ENCODE measurements around the gene CDC42EP5. TPM values are rescaled to one million over a fixed set of nuclear protein-coding genes. Genes with fewer than 3 reads are reported as not detected.

Gene CDC42EP5
- total RNA-seq, 3 donors from 2014 or later (not counting 1 experiment from before 2014, with no cell fraction given) = not detected

DNA sequence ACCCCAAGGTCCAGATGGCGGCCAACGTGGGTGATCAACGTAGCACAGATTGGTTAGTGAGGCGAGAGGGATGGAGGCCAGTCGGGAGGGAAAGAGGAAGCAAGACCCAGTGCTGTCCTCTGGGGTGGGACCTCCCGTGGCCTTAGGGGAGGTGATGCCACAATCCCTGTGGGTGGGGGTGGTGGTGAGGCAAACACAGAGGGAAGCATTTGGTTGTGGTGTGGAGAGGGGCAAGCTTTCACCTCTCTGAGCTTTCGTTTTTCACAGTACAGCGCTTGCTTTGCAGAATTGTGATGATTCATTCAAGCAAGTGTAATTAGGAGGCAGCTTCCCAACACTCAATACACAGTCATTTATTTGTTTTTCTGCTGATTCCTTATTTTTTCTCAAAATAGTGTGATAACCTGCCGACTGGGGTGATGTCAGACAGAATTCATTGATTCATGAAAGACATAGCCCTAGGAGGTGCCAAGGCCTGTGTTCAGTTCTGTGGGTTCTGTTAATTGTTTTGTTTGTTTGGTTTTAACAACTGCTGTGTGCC lies 21.7 kb downstream of the CDC42EP5 start:
- intact Hi-C loops (cut with micrococcal nuclease) = no loop called here
- ATAC-seq = no peak
- Histone ChIP-seq H3K27me3 (ENCODE audit: control insufficient read depth, insufficient read depth, low read length) (no peaks in the 10 kb centered on the region), H3K36me3 (ENCODE audit: control insufficient read depth, insufficient read depth, low read length) (peaks cover 51% of the 10 kb centered on the region), H3K27ac (ENCODE audit: low read length) (no peak overlapping the region), H3K9me3 (ENCODE audit: control insufficient read depth, insufficient read depth, low read length) (no peaks in the 10 kb centered on the region), H3K4me1 (ENCODE audit: control insufficient read depth, insufficient read depth, low read length) (peaks cover 36% of the 10 kb centered on the region), H3K4me3 (ENCODE audit: low read length) (no peak overlapping the region)
- Mint-ChIP-seq H3K4me1 (peaks cover 46 to 61% of the 10 kb centered on the region in 2 donors), H3K27ac (peak overlapping the region; percentile 100), H3K27me3 (ENCODE audit: low read depth in 2 of 2) (no peaks in the 10 kb centered on the region), H3K36me3 (no peaks in the 10 kb centered on the region), H3K9me3 (no peaks in the 10 kb centered on the region), H3K4me3 (peak overlapping the region; percentile 97)
- 68% methylated on average over 9 of the region's 9 CpGs for WGBS (ENCODE audit: insufficient coverage)
- no peak for DNase-seq
- TF ChIP-seq, protein P1, sequence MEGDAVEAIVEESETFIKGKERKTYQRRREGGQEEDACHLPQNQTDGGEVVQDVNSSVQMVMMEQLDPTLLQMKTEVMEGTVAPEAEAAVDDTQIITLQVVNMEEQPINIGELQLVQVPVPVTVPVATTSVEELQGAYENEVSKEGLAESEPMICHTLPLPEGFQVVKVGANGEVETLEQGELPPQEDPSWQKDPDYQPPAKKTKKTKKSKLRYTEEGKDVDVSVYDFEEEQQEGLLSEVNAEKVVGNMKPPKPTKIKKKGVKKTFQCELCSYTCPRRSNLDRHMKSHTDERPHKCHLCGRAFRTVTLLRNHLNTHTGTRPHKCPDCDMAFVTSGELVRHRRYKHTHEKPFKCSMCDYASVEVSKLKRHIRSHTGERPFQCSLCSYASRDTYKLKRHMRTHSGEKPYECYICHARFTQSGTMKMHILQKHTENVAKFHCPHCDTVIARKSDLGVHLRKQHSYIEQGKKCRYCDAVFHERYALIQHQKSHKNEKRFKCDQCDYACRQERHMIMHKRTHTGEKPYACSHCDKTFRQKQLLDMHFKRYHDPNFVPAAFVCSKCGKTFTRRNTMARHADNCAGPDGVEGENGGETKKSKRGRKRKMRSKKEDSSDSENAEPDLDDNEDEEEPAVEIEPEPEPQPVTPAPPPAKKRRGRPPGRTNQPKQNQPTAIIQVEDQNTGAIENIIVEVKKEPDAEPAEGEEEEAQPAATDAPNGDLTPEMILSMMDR (IDR thresholded peaks at IDR 0.05) = no peak

DNA sequence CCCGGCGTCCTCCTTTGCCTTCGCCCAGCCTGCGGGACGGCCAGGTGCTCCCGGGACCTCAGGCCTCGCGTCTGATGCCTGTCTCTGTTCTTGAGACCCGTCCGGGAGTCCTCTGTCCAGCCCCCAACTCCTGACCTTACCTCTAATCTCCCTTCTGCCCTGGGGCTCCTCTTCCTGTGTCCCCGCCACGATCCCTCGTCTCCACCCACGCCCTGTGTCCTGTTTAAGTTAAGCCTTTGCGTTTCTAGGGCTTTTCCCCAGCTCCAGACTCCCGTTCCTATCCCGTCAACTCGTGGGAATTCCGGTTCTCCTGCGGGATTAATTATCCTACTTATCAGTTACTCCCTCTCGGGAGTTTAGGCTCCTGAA lies 23.4 kb downstream of the CDC42EP5 start:
- no peaks in the 10 kb centered on the region for H3K36me3 Mint-ChIP-seq
- peak overlapping the region; percentile 97 for H3K4me3 Mint-ChIP-seq
- H3K4me1 ChIP-seq (ENCODE audit: control insufficient read depth, insufficient read depth, low read length) = peaks cover 36% of the 10 kb centered on the region
- H3K27me3 ChIP-seq (ENCODE audit: control insufficient read depth, insufficient read depth, low read length) = no peaks in the 10 kb centered on the region
- DNase-seq = no peak
- H3K27me3 Mint-ChIP-seq (ENCODE audit: low read depth in 2 of 2) = no peaks in the 10 kb centered on the region
- H3K9me3 ChIP-seq (ENCODE audit: control insufficient read depth, insufficient read depth, low read length) = no peaks in the 10 kb centered on the region
- peaks cover 41% of the 10 kb centered on the region for H3K36me3 ChIP-seq (ENCODE audit: control insufficient read depth, insufficient read depth, low read length)
- no peak for ATAC-seq
- 3% methylated on average over 21 of the region's 21 CpGs for WGBS (ENCODE audit: insufficient coverage)
- peaks cover 46 to 61% of the 10 kb centered on the region in 2 donors for H3K4me1 Mint-ChIP-seq
- peak overlapping the region; percentile 100 for H3K27ac Mint-ChIP-seq
- intact Hi-C loops (cut with micrococcal nuclease) = loop anchor here (1.0 kb wide), 1 partner anchor 15 kb away; no protein-coding TSS in a partner anchor
- H3K4me3 ChIP-seq (ENCODE audit: low read length) = peak overlapping the region; percentile 89
- TF ChIP-seq, protein P1 (IDR thresholded peaks at IDR 0.05) = no peak
- H3K9me3 Mint-ChIP-seq = no peaks in the 10 kb centered on the region
- peak overlapping the region; percentile 96 for H3K27ac ChIP-seq (ENCODE audit: low read length)

DNA sequence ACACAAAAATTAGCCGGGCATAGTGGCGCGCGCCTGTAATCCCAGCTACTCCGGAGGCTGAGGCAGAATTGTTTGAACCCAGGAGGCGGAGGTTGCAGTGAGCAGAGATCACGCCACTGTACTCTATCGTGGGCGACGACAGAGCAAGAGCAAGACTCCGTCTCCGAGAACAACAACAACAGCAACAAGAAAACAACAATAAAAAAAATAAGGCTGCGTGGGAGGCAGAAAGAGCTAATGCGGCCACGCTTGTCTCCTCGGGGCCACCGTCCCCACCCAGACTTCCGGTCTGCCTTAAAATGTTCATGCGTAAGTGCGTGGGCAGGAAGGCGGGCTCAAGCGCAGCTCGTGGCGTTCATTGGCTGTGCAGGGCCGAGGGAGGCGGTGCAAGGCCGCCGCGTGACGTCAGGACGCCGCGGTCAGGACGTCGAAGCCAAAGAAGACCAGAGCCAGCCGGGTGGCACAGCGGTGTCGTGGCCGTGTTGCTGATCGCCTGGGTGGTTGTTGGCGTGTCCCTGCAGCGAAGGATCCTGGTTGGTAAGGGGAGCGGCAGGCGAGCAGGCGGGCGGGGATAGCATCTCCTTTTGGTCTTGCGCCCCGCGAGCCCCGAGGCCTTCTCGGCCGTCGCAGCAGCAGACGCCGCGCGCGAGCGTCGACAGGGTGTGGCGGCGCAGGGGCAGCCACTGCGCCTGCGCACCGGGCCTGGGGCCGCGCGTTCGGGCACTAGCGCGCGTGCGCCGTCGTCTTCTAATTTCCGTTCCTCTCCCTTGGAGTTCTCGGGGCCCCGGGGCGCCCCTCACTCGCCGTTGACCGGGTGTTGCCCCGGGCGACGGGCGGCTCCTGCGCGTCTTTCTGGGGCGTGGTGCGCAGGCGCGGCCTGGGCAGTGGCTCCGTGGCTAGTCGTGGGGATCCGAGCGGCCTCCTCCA lies 24.1 kb downstream of the CDC42EP5 start, which contains the start of gene LENG8:
LENG8 (plus strand) TSS at position 426 of the 927 bp plus-strand sequence. CDS start 2,146 bp downstream, outside the sequence.
- Mint-ChIP-seq H3K36me3 (no peaks in the 10 kb centered on the region), H3K27me3 (ENCODE audit: low read depth in 2 of 2) (no peaks in the 10 kb centered on the region), H3K4me3 (peak within 1 kb of the TSS; percentile 97), H3K4me1 (peaks cover 46 to 61% of the 10 kb centered on the region in 2 donors), H3K27ac (peak within 1 kb of the TSS; percentile 100), H3K9me3 (no peaks in the 10 kb centered on the region)
- no peaks in the 10 kb centered on the region for H3K27me3 ChIP-seq (ENCODE audit: control insufficient read depth, insufficient read depth, low read length)
- TF ChIP-seq, protein P1 (IDR thresholded peaks at IDR 0.05) = no peak
- peaks cover 37% of the 10 kb centered on the region for H3K36me3 ChIP-seq (ENCODE audit: control insufficient read depth, insufficient read depth, low read length)
- peak within 1 kb of the TSS; percentile 89 for H3K4me3 ChIP-seq (ENCODE audit: low read length)
- DNase-seq = peak; percentile 98 to 100
- intact Hi-C loops (cut with micrococcal nuclease) = loop anchor here (1.0 kb wide), 1 partner anchor 15 kb away; no protein-coding TSS in a partner anchor
- H3K9me3 ChIP-seq (ENCODE audit: control insufficient read depth, insufficient read depth, low read length) = no peaks in the 10 kb centered on the region
- H3K27ac ChIP-seq (ENCODE audit: low read length) = peak within 1 kb of the TSS; percentile 96
- peak; percentile 88 to 96 (median 90) for ATAC-seq
- WGBS (ENCODE audit: insufficient coverage) = under 1% methylated on average over 96 of the region's 96 CpGs
- H3K4me1 ChIP-seq (ENCODE audit: control insufficient read depth, insufficient read depth, low read length) = peaks cover 36% of the 10 kb centered on the region
